ENCODE measurements around the gene EIF3M. TPM values are rescaled to one million over a fixed set of nuclear protein-coding genes. Genes with fewer than 3 reads are reported as not detected.

EIF3M gene
- total RNA-seq, 1 donor from 2014 or later: 235 TPM

DNA sequence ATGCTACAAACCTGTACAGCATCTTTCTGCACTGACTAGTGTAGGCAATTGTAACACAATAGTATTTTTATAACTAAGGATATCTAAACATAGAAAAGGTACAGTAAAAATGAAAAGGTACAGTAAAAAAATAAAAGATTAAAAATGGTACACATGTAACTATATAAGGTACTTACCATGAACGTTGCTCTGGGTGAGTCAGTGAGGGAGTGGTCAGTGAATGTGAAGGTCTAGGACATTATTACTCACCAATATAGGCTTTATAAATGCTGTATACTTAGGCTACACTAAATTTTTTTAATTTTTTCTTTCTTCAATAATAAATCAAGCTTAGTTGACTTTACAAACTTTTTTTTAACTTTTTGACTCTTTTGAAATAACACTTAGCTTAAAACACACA lies 59.9 kb downstream of the EIF3M start:
- Mint-ChIP-seq H3K4me1 (ENCODE audit: unreplicated experiment) (no peaks in the 10 kb centered on the region), H3K4me3 (ENCODE audit: unreplicated experiment) (no peak overlapping the region), H3K27me3 (ENCODE audit: unreplicated experiment) (peaks cover 2% of the 10 kb centered on the region), H3K27ac (ENCODE audit: unreplicated experiment) (no peak overlapping the region), H3K9me3 (ENCODE audit: unreplicated experiment) (no peaks in the 10 kb centered on the region), H3K36me3 (ENCODE audit: low read depth, unreplicated experiment) (no peaks in the 10 kb centered on the region)
- TF ChIP-seq, protein P1, sequence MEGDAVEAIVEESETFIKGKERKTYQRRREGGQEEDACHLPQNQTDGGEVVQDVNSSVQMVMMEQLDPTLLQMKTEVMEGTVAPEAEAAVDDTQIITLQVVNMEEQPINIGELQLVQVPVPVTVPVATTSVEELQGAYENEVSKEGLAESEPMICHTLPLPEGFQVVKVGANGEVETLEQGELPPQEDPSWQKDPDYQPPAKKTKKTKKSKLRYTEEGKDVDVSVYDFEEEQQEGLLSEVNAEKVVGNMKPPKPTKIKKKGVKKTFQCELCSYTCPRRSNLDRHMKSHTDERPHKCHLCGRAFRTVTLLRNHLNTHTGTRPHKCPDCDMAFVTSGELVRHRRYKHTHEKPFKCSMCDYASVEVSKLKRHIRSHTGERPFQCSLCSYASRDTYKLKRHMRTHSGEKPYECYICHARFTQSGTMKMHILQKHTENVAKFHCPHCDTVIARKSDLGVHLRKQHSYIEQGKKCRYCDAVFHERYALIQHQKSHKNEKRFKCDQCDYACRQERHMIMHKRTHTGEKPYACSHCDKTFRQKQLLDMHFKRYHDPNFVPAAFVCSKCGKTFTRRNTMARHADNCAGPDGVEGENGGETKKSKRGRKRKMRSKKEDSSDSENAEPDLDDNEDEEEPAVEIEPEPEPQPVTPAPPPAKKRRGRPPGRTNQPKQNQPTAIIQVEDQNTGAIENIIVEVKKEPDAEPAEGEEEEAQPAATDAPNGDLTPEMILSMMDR (IDR thresholded peaks at IDR 0.05; ENCODE audit: unreplicated experiment): no peak
- no peak for DNase-seq (ENCODE audit: low spot score)

Other genes with a start within 250 kb of the EIF3M start
- not detected for gene WT1, start 148.3 kb upstream of the EIF3M start, total RNA-seq (ENCODE audit: unreplicated experiment)
- not detected for gene CCDC73, start 210.8 kb downstream of the EIF3M start, total RNA-seq (ENCODE audit: unreplicated experiment)
- gene PRRG4, start 246.1 kb downstream of the EIF3M start, total RNA-seq (ENCODE audit: unreplicated experiment): not detected

Measured in endothelial cell (in vitro differentiated cells).